NB4 (cell line): Measurements from ENCODE around the gene SPINK4.

Source experiments
- MYC ChIP-seq: IDR thresholded peaks from 2 replicates; pipeline ENCODE4 v1.6.1; 2011; ENCODE audit warnings: low read depth, low read length
- POLR2A ChIP-seq: IDR thresholded peaks from 2 replicates; pipeline ENCODE4 v1.6.1; 2011; ENCODE audit warnings: mild to moderate bottlenecking; ENCODE audit not compliant: insufficient read length; ENCODE audit errors: extremely low read depth
- TF ChIP-seq, protein P1 (sequence below): IDR thresholded peaks from one replicate; pipeline ENCODE4 v1.5.1; 2012; ENCODE audit warnings: low read depth, low read length
- TF ChIP-seq, protein P2 (sequence below): IDR thresholded peaks from 2 replicates; pipeline ENCODE4 v1.6.1; 2011; ENCODE audit warnings: low read depth, low read length

DNA sequence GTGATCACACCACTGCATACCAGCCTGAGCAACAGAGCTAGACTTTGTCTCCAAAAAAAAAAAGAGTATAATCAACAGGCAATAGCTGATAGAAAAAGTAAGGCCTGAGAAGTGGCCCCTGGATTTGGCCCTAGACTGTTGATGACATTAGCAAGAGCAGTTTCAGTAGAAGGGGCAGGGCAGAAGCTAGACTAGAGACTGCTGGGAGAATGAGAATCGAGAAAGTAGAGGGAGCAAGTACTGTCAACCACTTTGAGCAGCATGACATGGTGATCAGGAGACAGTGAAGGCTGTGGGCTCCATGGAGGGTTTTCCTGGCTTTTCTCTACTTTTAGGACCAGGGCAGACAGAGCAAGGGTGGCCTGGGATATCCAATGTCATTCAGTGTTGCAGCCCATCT lies 37.9 kb upstream of the SPINK4 start:
- TF ChIP-seq POLR2A (no peak), MYC (no peak)
- TF ChIP-seq, protein P1, sequence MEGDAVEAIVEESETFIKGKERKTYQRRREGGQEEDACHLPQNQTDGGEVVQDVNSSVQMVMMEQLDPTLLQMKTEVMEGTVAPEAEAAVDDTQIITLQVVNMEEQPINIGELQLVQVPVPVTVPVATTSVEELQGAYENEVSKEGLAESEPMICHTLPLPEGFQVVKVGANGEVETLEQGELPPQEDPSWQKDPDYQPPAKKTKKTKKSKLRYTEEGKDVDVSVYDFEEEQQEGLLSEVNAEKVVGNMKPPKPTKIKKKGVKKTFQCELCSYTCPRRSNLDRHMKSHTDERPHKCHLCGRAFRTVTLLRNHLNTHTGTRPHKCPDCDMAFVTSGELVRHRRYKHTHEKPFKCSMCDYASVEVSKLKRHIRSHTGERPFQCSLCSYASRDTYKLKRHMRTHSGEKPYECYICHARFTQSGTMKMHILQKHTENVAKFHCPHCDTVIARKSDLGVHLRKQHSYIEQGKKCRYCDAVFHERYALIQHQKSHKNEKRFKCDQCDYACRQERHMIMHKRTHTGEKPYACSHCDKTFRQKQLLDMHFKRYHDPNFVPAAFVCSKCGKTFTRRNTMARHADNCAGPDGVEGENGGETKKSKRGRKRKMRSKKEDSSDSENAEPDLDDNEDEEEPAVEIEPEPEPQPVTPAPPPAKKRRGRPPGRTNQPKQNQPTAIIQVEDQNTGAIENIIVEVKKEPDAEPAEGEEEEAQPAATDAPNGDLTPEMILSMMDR = no peak
- TF ChIP-seq, protein P2, sequence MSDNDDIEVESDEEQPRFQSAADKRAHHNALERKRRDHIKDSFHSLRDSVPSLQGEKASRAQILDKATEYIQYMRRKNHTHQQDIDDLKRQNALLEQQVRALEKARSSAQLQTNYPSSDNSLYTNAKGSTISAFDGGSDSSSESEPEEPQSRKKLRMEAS = no peak
